ENCODE results near the gene TAAR1. TPM values are rescaled to one million over a fixed set of nuclear protein-coding genes. Genes with fewer than 3 reads are reported as not detected.
"Not testable (repeated sequence)": the region's sequence is repeated elsewhere in the genome, so short reads cannot be mapped to it uniquely, and the experiment has no call there.

The TAAR1 gene
- total and polyA plus RNA-seq, 2 experiments from 2014 or later: not detected

DNA sequence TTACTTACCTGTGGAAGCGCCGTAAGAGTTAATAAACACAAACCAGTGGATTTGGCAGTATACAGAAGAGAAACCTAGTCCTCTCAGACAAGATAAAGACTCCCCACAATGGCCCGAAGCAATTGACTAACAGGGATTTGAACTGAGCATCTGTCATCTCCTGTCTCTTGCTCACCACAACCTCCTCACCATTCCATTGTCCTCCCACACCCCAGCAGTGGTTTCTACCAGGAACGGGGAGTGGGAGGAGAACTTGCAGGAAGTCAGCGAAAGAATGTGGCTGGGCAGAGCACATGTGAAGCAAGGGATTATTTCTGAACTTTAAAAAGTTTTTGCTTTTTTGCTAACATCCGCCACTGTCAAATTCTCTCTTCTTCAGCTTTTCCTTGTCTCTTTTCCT, 24.6 kb upstream of the TAAR1 start (continued):
- TF ChIP-seq ZNF462 (CRISPR knock-in tag; IDR thresholded peaks at IDR 0.05) (no peak), ZNF331 (CRISPR knock-in tag; IDR thresholded peaks at IDR 0.05; ENCODE audit: low read depth) (no peak), ETS1 (IDR thresholded peaks at IDR 0.05) (no peak), JUNB (IDR thresholded peaks at IDR 0.05; ENCODE audit: unreplicated experiment) (no peak), EZH2phosphoT487 (IDR thresholded peaks at IDR 0.05; ENCODE audit: unreplicated experiment) (no peak)

- H3K4me3 ChIP-seq; H3K9me3 Mint-ChIP-seq; H4K20me1 ChIP-seq (replicated peaks; ENCODE audit: insufficient read depth); H3K27me3 Mint-ChIP-seq (ENCODE audit: insufficient read depth, low read depth, poor library complexity); ATAC-seq; H3K36me3 Mint-ChIP-seq (ENCODE audit: low read depth); H3K9me2 ChIP-seq (ENCODE audit: insufficient read depth); H3K27ac ChIP-seq (ENCODE audit: low read depth); H3F3A ChIP-seq (replicated peaks; ENCODE audit: low read depth); H3K4me1 Mint-ChIP-seq; DNase-seq (ENCODE audit: low spot score); H3K79me2 ChIP-seq (replicated peaks; ENCODE audit: insufficient read depth); H3K27ac Mint-ChIP-seq; H3K4me1 ChIP-seq (ENCODE audit: insufficient read depth); H3K27me3 ChIP-seq (ENCODE audit: insufficient read depth); H3K36me3 ChIP-seq (ENCODE audit: insufficient read depth); H3K4me2 ChIP-seq; H3K4me3 Mint-ChIP-seq; H2AFZ ChIP-seq: not testable (repeated sequence)
These were observed 20.1 kb upstream of the TAAR1 start for GRCh38 chr6:132679094-132679493.
